Progenitor cell of endocrine pancreas (in vitro differentiated cells): ENCODE measurements around the gene POFUT1. TPM values are rescaled to one million over a fixed set of nuclear protein-coding genes. Genes with fewer than 3 reads are reported as not detected.
"Not testable (repeated sequence)": the region's sequence is repeated elsewhere in the genome, so short reads cannot be mapped to it uniquely, and the experiment has no call there.

Experiments
- DNase-seq: peaks from one replicate; pipeline ENCODE4 v3.0.0; 2021; ENCODE audit warnings: low spot score; ENCODE audit not compliant: unreplicated experiment
- H3K27ac Mint-ChIP-seq: 2 replicates; pipeline ENCODE4 v1.8.0; 2021; ENCODE audit warnings: mild to moderate bottlenecking, moderate library complexity, mixed read lengths
- H3K27me3 Mint-ChIP-seq: 2 replicates; pipeline ENCODE4 v1.8.0; 2021; ENCODE audit warnings: mixed read lengths
- H3K36me3 Mint-ChIP-seq: 2 replicates; pipeline ENCODE4 v1.8.0; 2022; ENCODE audit warnings: mixed read lengths; ENCODE audit not compliant: insufficient read depth
- H3K4me1 Mint-ChIP-seq: 2 replicates; pipeline ENCODE4 v1.8.0; 2021; ENCODE audit warnings: low read depth, mixed read lengths
- H3K4me3 Mint-ChIP-seq: 2 replicates; pipeline ENCODE4 v1.8.0; 2021; ENCODE audit warnings: low read depth, mild to moderate bottlenecking, moderate library complexity, mixed read lengths
- H3K9me3 Mint-ChIP-seq: 2 replicates; pipeline ENCODE4 v1.8.0; 2021; ENCODE audit warnings: low read depth, mixed read lengths
- CTCF ChIP-seq: fragments of 200-600 bp; sonication (generic); IDR thresholded peaks from one replicate; pipeline ENCODE4 v1.5.0; 2021; ENCODE audit warnings: antibody characterized with exemption, mild to moderate bottlenecking; ENCODE audit not compliant: unreplicated experiment
- total RNA-seq: library from RNA; stranded (reverse); gene quantifications from 2 replicates; pipeline ENCODE4 v1.2.1, GENCODE V29; 2021

POFUT1 gene
- total RNA-seq, 1 donor from 2014 or later = 49.8 TPM

GRCh38 chr20:32263398-32263954 is 55.8 kb downstream of the POFUT1 start:
- DNase-seq = no peak
- H3K9me3 Mint-ChIP-seq = no peaks in the 10 kb centered on the region
- no peak for TF ChIP-seq CTCF
- no peak overlapping the region for H3K4me3 Mint-ChIP-seq
- no peak overlapping the region for H3K27ac Mint-ChIP-seq
- no peaks in the 10 kb centered on the region for H3K27me3 Mint-ChIP-seq
- peaks cover 6% of the 10 kb centered on the region for H3K4me1 Mint-ChIP-seq
- no peaks in the 10 kb centered on the region for H3K36me3 Mint-ChIP-seq

DNA sequence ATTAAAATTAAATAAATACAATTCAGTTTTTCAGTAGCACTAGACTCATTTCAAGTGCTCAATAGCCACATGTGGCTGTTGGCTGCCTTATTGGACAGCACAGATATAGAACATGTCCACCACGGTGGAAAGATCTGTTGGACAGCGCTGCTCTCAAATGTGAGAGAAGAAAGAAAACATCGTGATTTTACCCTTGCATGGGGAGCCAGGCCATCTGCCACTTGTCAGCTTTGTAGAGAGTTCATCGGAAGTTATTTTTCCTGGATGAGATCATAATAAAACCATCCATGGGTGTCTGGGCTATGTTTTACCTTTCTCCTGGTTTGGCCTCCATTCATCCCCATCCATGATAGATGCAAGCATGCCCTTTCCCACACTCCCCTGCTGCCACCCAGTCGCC is 63.9 kb downstream of the POFUT1 start:
- DNase-seq = no peak
- no peak for TF ChIP-seq CTCF
- Mint-ChIP-seq H3K4me1 (peaks cover 2% of the 10 kb centered on the region), H3K4me3 (no peak overlapping the region), H3K27ac (no peak overlapping the region), H3K27me3 (peaks cover 10% of the 10 kb centered on the region), H3K36me3 (no peaks in the 10 kb centered on the region), H3K9me3 (peaks cover 3% of the 10 kb centered on the region)

GRCh38 chr20:32274359-32274758 is 66.7 kb downstream of the POFUT1 start:
- Mint-ChIP-seq H3K27me3 (peaks cover 10% of the 10 kb centered on the region), H3K9me3 (peaks cover 3% of the 10 kb centered on the region), H3K4me3 (no peak overlapping the region), H3K36me3 (no peaks in the 10 kb centered on the region), H3K4me1 (peaks cover 11% of the 10 kb centered on the region), H3K27ac (no peak overlapping the region)
- no peak for DNase-seq
- no peak for TF ChIP-seq CTCF

- Mint-ChIP-seq H3K4me1 (peaks cover 11% of the 10 kb centered on the region), H3K4me3 (peak overlapping the region; percentile 40), H3K27me3 (peaks cover 10% of the 10 kb centered on the region)
- not testable (repeated sequence) for H3K36me3 Mint-ChIP-seq, H3K9me3 Mint-ChIP-seq, DNase-seq, H3K27ac Mint-ChIP-seq
Measured at GRCh38 chr20:32275163-32275562, 67.5 kb downstream of the POFUT1 start.

GRCh38 chr20:32277361-32278198 is 69.9 kb downstream of the POFUT1 start, which contains the start of gene KIF3B:
KIF3B (plus strand) TSS chr20:32277651; CDS start chr20:32309778, 32,127 bp downstream.
- H3K36me3 Mint-ChIP-seq = peaks cover 3% of the 10 kb centered on the region
- H3K4me3 Mint-ChIP-seq = peak within 1 kb of the TSS; percentile 85
- no peak for TF ChIP-seq CTCF
- peaks cover 3% of the 10 kb centered on the region for H3K9me3 Mint-ChIP-seq
- H3K27me3 Mint-ChIP-seq = peaks cover 10% of the 10 kb centered on the region
- peak within 1 kb of the TSS; percentile 91 for H3K27ac Mint-ChIP-seq
- H3K4me1 Mint-ChIP-seq = peaks cover 11% of the 10 kb centered on the region
- peak; percentile 75 for DNase-seq
